Gastrocnemius medialis (tissue), 4 donors: ENCODE results near the gene DBH.

Experiments
- POLR2A ChIP-seq, 2 donors: fragments of 450-650 bp; IDR thresholded peaks; one replicate each; pipeline ENCODE4 v1.6.1; 2017; ENCODE audit warnings: antibody characterized with exemption in 2 of 2, mild to moderate bottlenecking in 2 of 2, moderate library complexity in 2 of 2
- TF ChIP-seq, protein P1 (sequence below), 5 experiments: fragments of 450-650 bp in 3 of 5; fragments of 200-600 bp in 2 of 5; sonication (generic) in 2 of 5; IDR thresholded peaks in 4 of 5; conservative IDR thresholded peaks in 1 of 5; 1 replicate in 4 of 5; 2 replicates in 1 of 5; pipeline ENCODE4 v1.5.1; 2016 to 2019; ENCODE audit warnings: antibody characterized with exemption in 5 of 5, mild to moderate bottlenecking in 3 of 5, moderate library complexity in 3 of 5

DNA sequence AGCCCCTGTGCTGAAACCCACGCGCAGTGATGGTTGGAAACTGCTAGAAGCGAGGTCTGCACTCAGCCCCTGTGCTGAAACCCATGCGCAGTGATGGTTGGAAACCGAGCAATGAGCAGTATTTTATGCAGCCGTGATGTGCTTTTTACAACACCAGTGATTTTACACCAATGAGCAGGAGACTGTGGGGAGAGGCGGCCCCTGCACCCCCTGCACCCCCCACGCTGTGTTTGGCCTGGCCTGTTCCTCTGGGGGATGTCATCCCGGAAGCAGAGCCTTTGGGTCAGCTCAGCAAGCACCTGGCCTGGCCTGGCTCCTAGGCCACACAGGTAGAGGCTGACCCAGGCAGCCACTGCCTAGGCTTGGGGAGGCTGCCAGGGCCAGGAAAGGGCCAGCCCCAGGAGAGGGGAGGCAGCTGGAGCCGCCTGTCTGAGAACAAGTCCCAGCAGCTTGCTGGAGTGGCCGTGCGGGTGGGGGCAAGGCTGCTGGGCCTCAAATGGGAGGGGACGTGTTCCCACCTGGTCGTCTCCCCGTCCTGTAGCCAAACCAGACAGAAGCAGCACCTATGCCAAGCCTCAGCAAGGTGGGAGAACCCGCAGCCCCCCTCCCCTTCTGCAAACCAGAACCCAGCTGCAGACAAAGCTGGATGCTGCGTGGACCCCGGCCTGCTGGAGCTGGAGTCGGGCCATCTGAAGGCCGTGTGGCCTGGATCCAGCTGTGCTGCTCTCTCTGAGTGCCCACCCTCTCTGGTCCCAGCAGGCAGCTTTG is 46.8 kb downstream of the DBH start:
- TF ChIP-seq, protein P1, sequence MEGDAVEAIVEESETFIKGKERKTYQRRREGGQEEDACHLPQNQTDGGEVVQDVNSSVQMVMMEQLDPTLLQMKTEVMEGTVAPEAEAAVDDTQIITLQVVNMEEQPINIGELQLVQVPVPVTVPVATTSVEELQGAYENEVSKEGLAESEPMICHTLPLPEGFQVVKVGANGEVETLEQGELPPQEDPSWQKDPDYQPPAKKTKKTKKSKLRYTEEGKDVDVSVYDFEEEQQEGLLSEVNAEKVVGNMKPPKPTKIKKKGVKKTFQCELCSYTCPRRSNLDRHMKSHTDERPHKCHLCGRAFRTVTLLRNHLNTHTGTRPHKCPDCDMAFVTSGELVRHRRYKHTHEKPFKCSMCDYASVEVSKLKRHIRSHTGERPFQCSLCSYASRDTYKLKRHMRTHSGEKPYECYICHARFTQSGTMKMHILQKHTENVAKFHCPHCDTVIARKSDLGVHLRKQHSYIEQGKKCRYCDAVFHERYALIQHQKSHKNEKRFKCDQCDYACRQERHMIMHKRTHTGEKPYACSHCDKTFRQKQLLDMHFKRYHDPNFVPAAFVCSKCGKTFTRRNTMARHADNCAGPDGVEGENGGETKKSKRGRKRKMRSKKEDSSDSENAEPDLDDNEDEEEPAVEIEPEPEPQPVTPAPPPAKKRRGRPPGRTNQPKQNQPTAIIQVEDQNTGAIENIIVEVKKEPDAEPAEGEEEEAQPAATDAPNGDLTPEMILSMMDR (IDR thresholded peaks at IDR 0.05 in 4 of 5, conservative IDR thresholded peaks at IDR 0.05 in 1 of 5) = no peak
- no peak for TF ChIP-seq POLR2A (IDR thresholded peaks at IDR 0.05)
